Natural killer cell (primary cell): ENCODE results near the gene IFT22. TPM values are rescaled to one million over a fixed set of nuclear protein-coding genes. Genes with fewer than 3 reads are reported as not detected.
A peak's percentile ranks its signal among the peaks of the same experiment; 100 is the strongest.
"Not testable (repeated sequence)": the region's sequence is repeated elsewhere in the genome, so short reads cannot be mapped to it uniquely, and the experiment has no call there.

Experiments used
- ATAC-seq, 3 donors: fragments of 150-1000 bp in 2 of 3; fragments of 200-7000 bp in 1 of 3; cut with Tn5 transposase; 1 replicate in 1 of 3; 2 replicates in 2 of 3; pipeline ENCODE4 v1.10.0; 2021; ENCODE audit warnings: mild to moderate bottlenecking in 2 of 3, moderate library complexity in 2 of 3
- DNase-seq, 2 donors: peaks; one replicate each; pipeline versions ENCODE4 v3.0.0 to v3.0.0-alpha.2; 2013 to 2021; ENCODE audit warnings: mixed read lengths in 1 of 2
- H3K27ac ChIP-seq: one replicate; pipeline ENCODE4 v1.5.1; 2013; ENCODE audit warnings: mild to moderate bottlenecking, low read length
- H3K27me3 ChIP-seq: one replicate; pipeline ENCODE4 v1.6.1; 2013; ENCODE audit warnings: low read length; ENCODE audit not compliant: control insufficient read depth, insufficient read depth
- H3K36me3 ChIP-seq: one replicate; pipeline ENCODE4 v1.6.1; 2013; ENCODE audit warnings: low read length; ENCODE audit not compliant: control insufficient read depth, insufficient read depth
- H3K4me1 ChIP-seq: one replicate; pipeline ENCODE4 v1.6.1; 2013; ENCODE audit warnings: low read length; ENCODE audit not compliant: control insufficient read depth, insufficient read depth
- H3K4me3 ChIP-seq: one replicate; pipeline ENCODE4 v1.5.1; 2013; ENCODE audit warnings: low read length
- H3K9me3 ChIP-seq: one replicate; pipeline ENCODE4 v1.6.1; 2013; ENCODE audit warnings: low read length; ENCODE audit not compliant: control insufficient read depth, insufficient read depth
- H3K27ac Mint-ChIP-seq, 2 donors: one replicate each; pipeline ENCODE4 v1.8.0; 2022; ENCODE audit warnings: mild to moderate bottlenecking in 2 of 2, mixed read lengths in 2 of 2, moderate library complexity in 1 of 2
- H3K27me3 Mint-ChIP-seq, 2 donors: one replicate each; pipeline ENCODE4 v1.8.0; 2022; ENCODE audit warnings: low read depth in 2 of 2, mixed read lengths in 2 of 2
- H3K36me3 Mint-ChIP-seq: one replicate; pipeline ENCODE4 v1.8.0; 2022; ENCODE audit warnings: mixed read lengths
- H3K4me1 Mint-ChIP-seq, 2 donors: one replicate each; pipeline ENCODE4 v1.8.0; 2022; ENCODE audit warnings: mixed read lengths in 2 of 2
- H3K4me3 Mint-ChIP-seq: one replicate; pipeline ENCODE4 v1.8.0; 2022; ENCODE audit warnings: mild to moderate bottlenecking, moderate library complexity, mixed read lengths
- H3K9me3 Mint-ChIP-seq, 2 donors: one replicate each; pipeline ENCODE4 v1.8.0; 2022; ENCODE audit warnings: mixed read lengths in 2 of 2
- WGBS: methylation state at CpG from one replicate; pipeline ENCODE4 v1.1.7; 2013; ENCODE audit warnings: missing lambda C conversion rate; ENCODE audit not compliant: insufficient coverage; 5-methylcytosine and 5-hydroxymethylcytosine counted together
- intact Hi-C: fragments of 100-400 bp; cut with micrococcal nuclease; formaldehyde crosslinking; loops from one replicate; pipeline ENCODE4 v1.14.2; 2022
- total RNA-seq, 4 donors: library from RNA; stranded (reverse); fragments of 120-200 nt in 1 of 4; gene quantifications; one replicate each; pipeline versions ENCODE4 v1.2.3 to v1.2.4, GENCODE V29; 2013 to 2022
- TF ChIP-seq, protein P1 (sequence below): fragments of 200-600 bp; IDR thresholded peaks from one replicate; pipeline ENCODE4 v1.8.0; 2022; ENCODE audit warnings: antibody characterized with exemption

The IFT22 gene
- total RNA-seq, 3 donors from 2014 or later (not counting 1 experiment from before 2014, with no cell fraction given), result 2.9 to 3.8 (median 3.7) TPM

- TF ChIP-seq, protein P1, sequence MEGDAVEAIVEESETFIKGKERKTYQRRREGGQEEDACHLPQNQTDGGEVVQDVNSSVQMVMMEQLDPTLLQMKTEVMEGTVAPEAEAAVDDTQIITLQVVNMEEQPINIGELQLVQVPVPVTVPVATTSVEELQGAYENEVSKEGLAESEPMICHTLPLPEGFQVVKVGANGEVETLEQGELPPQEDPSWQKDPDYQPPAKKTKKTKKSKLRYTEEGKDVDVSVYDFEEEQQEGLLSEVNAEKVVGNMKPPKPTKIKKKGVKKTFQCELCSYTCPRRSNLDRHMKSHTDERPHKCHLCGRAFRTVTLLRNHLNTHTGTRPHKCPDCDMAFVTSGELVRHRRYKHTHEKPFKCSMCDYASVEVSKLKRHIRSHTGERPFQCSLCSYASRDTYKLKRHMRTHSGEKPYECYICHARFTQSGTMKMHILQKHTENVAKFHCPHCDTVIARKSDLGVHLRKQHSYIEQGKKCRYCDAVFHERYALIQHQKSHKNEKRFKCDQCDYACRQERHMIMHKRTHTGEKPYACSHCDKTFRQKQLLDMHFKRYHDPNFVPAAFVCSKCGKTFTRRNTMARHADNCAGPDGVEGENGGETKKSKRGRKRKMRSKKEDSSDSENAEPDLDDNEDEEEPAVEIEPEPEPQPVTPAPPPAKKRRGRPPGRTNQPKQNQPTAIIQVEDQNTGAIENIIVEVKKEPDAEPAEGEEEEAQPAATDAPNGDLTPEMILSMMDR, result peak; percentile 71
- H3K4me3 Mint-ChIP-seq, result peak overlapping the region; percentile 17
Observed at GRCh38 chr7:101290186-101291037, 31.2 kb downstream of the IFT22 start.

GRCh38 chr7:101289687-101290086 is 31.9 kb downstream of the IFT22 start:
- H3K27me3 ChIP-seq, H3K9me3 Mint-ChIP-seq, H3K9me3 ChIP-seq, H3K36me3 ChIP-seq, H3K27ac ChIP-seq, DNase-seq, H3K27ac Mint-ChIP-seq, H3K4me3 ChIP-seq, H3K36me3 Mint-ChIP-seq, intact Hi-C loops, H3K4me3 Mint-ChIP-seq: not testable (repeated sequence)
- peak; percentile 57 to 68 (median 61) for ATAC-seq
- H3K4me1 ChIP-seq, result peaks cover 13% of the 10 kb centered on the region
- Mint-ChIP-seq H3K4me1 (peaks cover 14 to 22% of the 10 kb centered on the region in 2 donors), H3K27me3 (peaks cover 17 to 25% of the 10 kb centered on the region in 2 donors)
- WGBS, result 47% methylated on average over 3 of the region's 4 CpGs

More at GRCh38 chr7:101290186-101291037, 31.2 kb downstream of the IFT22 start:
- H3K36me3 ChIP-seq, intact Hi-C loops, H3K27ac Mint-ChIP-seq, H3K9me3 Mint-ChIP-seq, H3K27ac ChIP-seq, H3K27me3 ChIP-seq, H3K9me3 ChIP-seq, H3K36me3 Mint-ChIP-seq, H3K4me3 ChIP-seq: not testable (repeated sequence)
- peaks cover 14 to 22% of the 10 kb centered on the region in 2 donors for H3K4me1 Mint-ChIP-seq
- peaks cover 13% of the 10 kb centered on the region for H3K4me1 ChIP-seq
- ATAC-seq (peak; percentile 75 to 85 (median 83)), DNase-seq (peak; percentile 60 to 61)
- H3K27me3 Mint-ChIP-seq, result peaks cover 22 to 25% of the 10 kb centered on the region in 2 donors
- 27% methylated on average over 16 of the region's 18 CpGs for WGBS

GRCh38 chr7:101288439-101288838 is 33.2 kb downstream of the IFT22 start:
- Histone ChIP-seq H3K4me1 (peaks cover 13% of the 10 kb centered on the region), H3K36me3 (no peaks in the 10 kb centered on the region), H3K9me3 (no peaks in the 10 kb centered on the region), H3K27ac (no peak overlapping the region), H3K4me3 (no peak overlapping the region), H3K27me3 (peaks cover 8% of the 10 kb centered on the region)
- TF ChIP-seq, protein P1, result no peak
- Mint-ChIP-seq H3K36me3 (no peaks in the 10 kb centered on the region), H3K9me3 (no peaks in the 10 kb centered on the region), H3K4me1 (peaks cover 14 to 22% of the 10 kb centered on the region in 2 donors), H3K4me3 (no peak overlapping the region), H3K27me3 (peaks cover 13 to 14% of the 10 kb centered on the region in 2 donors), H3K27ac (no peak overlapping the region)
- DNase-seq (no peak), ATAC-seq (no peak)
- intact Hi-C loops, result no loop called here
- 86% methylated on average over 1 of the region's 3 CpGs for WGBS

DNA sequence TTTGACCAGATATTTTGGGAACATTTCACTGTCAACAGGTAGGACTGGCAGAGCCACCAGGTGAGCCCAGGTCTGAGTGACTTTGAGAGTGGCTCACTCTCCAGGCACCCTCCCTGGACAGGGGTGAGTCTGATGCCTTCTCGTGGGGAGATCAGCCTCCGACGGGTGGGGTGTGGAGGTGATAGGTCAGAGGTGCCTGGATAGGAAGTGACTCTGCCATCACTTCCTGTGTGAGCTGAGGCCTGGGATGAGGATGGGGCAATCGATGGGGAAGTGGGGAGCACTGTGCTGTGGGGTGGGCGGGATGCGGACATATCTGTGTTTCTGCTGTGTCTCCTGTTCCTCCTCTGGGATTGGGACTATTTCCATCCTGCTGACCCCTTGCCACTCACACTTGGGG is 34.6 kb downstream of the IFT22 start:
- Mint-ChIP-seq H3K4me1 (peaks cover 22% of the 10 kb centered on the region in 2 donors), H3K4me3 (no peak overlapping the region), H3K27ac (no peak overlapping the region), H3K36me3 (no peaks in the 10 kb centered on the region), H3K27me3 (peaks cover 7 to 11% of the 10 kb centered on the region in 2 donors), H3K9me3 (no peaks in the 10 kb centered on the region)
- Histone ChIP-seq H3K4me1 (peaks cover 18% of the 10 kb centered on the region), H3K4me3 (no peak overlapping the region), H3K36me3 (no peaks in the 10 kb centered on the region), H3K27ac (no peak overlapping the region), H3K27me3 (peaks cover 5% of the 10 kb centered on the region), H3K9me3 (no peaks in the 10 kb centered on the region)
- no peak for DNase-seq
- TF ChIP-seq, protein P1, result no peak
- ATAC-seq, result no peak
- intact Hi-C loops, result no loop called here
- 46% methylated on average over 6 of the region's 6 CpGs for WGBS

DNA sequence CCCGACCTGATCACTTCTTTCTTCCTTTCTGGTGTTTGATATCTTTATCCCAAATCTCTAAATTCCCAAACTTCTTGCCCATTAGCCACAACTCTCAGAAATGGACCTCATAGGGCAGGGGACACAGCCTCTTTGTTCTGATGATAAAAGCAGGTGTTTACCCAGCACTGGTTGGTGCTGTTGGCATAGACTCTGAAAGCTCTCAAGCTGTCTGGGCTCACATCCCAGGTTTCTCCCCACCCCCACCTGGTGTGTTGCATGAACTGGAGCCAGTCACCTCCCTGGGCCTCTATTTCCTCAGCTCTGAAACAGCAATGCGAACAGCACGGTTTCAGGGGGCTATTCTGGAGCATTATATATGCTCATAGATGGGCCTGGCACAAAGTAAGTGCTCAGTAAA is 35.7 kb downstream of the IFT22 start:
- H3K36me3 Mint-ChIP-seq, H3K9me3 Mint-ChIP-seq, H3K27me3 ChIP-seq, H3K4me3 ChIP-seq, H3K4me3 Mint-ChIP-seq, DNase-seq, ATAC-seq, H3K36me3 ChIP-seq, H3K27me3 Mint-ChIP-seq, intact Hi-C loops, H3K27ac Mint-ChIP-seq, H3K9me3 ChIP-seq, H3K27ac ChIP-seq: not testable (repeated sequence)
- H3K4me1 Mint-ChIP-seq, result peaks cover 22% of the 10 kb centered on the region in 2 donors
- WGBS, result 86% methylated on average over 3 of the region's 3 CpGs
- peaks cover 18% of the 10 kb centered on the region for H3K4me1 ChIP-seq
